ENCODE data around the gene DISC1.
"Not testable (repeated sequence)": the region's sequence is repeated elsewhere in the genome, so short reads cannot be mapped to it uniquely, and the experiment has no call there.

Gene DISC1

DNA sequence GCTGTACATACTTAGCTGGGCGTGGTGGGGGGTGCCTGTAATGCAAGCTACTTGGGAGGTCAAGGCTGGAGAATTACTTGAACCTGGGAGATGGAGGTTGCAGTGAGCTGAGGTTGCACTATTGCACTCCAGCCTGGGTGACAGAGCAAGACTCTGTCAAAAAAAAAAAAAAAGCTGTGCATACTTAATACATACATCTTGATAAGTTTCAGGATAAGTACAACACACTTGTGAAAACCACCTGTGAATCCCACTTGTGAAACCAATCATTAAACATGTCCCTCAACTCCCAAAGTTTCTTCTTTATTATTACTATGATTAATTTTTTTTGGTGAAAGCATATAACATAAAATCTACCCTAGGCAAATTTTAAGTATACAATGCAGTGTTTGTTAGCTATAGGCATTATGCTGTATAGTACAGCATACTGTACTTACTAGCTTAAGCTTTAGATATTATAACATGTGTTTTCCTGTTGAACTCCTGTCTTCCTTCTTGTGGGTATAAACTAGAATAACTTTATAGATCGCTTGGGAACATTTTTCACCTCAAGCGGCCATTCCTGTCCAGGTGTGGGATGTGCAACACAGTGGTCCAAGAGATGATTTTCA, 41.4 kb downstream of the DISC1 start:
- DNase-seq (ENCODE audit: low read depth), result no peak

DNA sequence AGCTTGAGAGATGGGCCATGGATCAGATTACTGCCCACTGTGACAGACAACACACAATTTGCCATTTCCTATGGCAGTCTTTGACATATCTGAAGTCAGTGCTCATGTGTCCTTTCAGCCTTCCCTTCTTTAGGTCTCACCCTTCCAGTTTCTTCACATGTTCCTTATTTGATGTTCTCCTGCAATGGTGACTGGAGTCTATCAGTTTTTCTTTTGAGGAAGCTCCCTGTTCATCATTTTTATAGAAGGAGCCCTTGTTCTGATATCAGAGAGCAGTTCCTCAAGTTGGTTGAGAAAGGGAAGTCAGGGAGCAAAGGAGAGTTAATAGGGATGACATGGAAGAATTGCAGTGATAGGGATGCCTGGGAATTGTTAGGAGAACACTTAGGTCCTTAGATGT, 42.2 kb downstream of the DISC1 start:
- no peak for DNase-seq (ENCODE audit: low read depth)

DNA sequence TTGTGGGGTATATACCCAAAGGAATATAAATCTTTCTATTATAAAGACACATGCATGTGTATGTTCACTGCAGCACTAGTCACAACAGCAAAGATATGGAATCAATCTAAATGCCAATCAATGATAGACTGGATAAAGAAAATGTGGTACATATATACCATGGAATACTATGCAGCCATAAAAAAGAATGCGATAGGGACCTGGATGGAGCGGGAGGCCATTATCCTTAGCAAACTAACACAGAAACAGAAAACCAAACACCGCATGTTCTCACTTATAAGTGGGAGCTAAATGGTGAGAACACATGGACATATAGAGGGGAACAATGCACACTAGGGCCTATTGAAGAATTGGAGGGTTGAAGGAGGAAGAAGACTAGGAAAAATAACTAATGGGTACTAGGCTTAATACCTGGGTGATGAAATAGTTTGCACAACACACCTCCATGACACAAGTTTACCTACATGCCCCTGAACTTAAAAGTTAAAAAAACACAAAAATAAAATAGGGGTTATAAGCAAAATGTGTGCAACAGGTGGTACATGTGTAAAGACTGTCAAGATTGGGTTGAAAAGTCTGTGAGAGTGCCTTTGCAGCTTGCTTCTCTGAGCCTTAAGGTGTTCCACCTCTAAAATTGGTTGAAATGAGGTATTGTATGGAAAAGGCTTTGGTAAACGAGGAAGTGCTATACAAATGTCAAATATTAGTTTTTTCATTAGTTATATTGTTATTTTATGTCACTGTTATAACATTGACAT, 43.5 kb downstream of the DISC1 start:
- not testable (repeated sequence) for DNase-seq (ENCODE audit: low read depth)

DNA sequence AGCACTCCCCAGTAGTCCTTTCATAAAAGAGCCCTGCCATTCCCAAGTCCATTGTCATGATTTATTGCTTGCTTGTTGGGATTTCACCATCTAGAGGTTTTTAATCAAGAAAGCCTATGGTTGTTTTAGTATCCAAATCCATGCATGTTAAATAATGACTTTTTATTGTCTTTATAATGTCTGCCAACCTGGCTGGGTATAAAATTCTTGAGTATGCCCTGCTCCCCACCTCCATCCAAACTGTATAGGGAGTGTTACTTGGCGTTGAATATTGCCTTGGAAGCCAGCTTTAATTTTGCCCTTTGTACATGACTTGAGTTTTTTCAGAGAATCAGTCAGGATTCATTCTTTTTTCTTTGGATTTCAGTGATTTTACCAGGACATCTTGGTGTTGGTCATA, 44.2 kb downstream of the DISC1 start:
- no peak for DNase-seq (ENCODE audit: low read depth)

DNA sequence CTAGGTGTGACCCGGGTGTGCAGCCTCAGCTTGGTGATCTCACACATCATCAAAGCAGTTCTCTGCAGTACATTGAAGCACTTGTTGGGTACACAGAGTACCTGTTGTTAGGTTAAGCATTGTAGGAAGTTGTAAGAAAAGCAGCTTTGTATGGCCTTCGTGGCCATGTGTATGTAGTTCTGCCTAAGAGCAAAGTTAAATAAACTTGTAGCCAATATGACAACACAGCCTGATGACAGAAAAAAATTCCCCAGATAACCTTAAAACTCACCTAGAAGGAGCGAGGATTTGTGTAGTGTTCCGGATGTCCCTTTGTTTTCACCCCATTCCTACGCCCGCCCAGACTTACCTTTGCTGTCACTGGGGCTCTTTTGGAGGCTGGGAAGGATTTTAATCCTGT, 48.0 kb downstream of the DISC1 start:
- DNase-seq (ENCODE audit: low read depth), result no peak

DNA sequence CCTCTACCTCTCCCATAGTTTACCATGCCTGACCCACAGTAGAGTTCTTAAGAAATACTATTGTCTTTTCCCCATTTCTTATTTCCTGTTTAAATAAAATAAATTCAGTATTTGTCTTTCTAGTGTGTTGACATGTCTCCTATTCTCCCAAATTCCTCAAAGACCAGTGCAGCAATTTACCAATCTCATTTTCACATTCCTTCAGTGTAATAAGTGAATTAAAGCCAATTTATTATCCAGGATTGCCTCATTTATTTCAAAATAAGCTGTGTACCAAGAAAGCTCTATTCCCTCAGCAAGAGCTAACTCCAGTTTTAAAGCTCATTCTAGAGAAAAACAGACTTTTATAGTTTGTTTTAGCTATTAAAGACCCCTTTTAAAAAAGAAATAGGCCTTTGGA, 49.9 kb downstream of the DISC1 start:
- DNase-seq (ENCODE audit: low read depth), result no peak

DNA sequence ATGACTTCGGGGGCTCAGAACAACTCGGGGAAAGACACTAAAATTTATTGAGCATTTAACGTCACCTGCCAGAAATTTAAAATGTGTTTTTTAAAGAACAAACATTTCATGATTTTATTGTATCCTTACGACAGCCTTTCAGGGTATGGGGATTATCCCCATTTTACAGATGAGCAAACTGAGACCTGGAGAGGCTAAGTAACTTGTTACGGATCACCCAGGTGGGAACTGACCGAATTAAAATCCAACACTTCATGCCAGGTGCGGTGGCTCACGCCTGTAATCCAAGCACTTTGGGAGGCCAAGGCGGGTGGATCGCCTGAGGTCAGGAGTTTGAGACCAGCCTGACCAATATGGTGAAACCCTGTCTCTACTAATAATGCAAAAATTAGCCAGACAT, 50.9 kb downstream of the DISC1 start:
- no peak for DNase-seq (ENCODE audit: low read depth)

DNA sequence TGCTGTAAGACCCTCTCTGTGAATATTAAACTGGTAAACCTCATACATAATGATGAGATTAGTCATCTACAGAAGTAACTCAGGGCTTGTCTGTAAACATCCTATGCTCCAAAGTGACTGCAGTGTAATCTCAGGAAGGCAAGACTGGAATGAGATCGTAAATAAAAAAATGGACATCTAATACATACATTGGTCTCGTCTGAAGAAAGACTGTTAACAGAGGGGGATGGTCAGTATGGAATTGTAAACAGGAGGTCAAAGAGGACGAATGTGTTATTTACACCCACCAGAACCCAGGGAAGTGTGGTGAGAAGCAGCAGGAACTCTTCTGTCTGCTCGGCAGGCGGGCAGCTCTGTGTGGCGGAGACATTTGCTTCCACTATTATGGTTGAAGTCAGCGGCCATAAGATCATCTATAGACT, 51.4 kb downstream of the DISC1 start:
- DNase-seq (ENCODE audit: low read depth), result no peak

DNA sequence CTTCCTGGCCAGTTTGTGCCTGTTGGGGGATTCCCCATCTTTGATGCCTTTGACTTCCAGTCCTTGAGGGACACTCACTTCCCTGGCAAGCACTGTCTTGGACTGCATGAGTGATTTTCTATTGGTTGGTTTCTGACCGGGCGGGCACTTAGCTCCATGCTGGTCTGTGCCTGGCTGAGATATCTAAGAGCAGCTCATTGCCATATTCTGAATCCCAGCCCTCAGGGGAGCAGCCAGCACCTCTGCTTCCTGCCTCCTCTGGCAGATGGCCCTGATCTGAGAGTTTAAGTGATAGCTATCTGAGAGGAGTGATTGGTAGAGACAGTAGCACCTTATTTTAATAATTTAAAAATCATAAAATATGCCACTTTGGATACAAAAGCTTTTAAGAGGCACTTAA, 52.5 kb downstream of the DISC1 start:
- no peak for DNase-seq (ENCODE audit: low read depth)

DNA sequence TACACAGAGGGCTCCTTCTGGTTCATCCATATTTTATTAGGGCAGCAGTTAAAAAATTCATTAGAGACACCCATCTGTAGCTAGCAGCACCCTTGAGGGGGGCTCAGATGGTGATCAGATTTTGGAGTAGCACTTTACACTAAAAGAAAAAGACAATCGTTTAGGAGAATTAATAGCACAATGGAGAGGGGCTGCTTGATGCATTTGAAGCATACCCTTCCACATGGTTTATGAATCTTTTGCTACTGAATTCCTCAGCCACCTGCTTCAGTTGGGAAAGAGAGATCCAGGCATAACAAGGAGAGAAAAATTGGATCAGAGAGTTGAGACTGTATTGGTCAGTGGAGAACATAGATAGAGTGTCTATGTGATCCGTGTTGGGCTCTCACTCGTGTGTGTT, 54.4 kb downstream of the DISC1 start:
- no peak for DNase-seq (ENCODE audit: low read depth)

DNA sequence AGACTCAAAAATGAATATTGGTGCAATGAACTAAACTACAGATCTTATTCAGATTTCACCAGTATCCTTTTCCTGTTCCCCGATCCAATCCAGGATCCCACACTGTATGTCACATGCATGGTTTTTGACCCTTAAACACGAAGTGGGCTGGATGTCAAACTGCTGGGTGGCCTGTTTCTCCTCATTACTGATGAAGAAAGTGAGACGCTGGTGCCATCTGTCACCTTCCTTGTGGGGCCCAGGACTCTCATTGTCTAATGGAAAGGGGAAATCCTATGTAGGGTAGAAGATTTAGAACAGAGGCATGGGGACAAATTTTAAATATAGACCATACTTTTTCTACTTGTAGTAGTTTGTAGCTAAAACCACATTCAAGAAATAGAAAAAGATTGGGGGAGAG, 56.2 kb downstream of the DISC1 start:
- DNase-seq (ENCODE audit: low read depth), result no peak

DNA sequence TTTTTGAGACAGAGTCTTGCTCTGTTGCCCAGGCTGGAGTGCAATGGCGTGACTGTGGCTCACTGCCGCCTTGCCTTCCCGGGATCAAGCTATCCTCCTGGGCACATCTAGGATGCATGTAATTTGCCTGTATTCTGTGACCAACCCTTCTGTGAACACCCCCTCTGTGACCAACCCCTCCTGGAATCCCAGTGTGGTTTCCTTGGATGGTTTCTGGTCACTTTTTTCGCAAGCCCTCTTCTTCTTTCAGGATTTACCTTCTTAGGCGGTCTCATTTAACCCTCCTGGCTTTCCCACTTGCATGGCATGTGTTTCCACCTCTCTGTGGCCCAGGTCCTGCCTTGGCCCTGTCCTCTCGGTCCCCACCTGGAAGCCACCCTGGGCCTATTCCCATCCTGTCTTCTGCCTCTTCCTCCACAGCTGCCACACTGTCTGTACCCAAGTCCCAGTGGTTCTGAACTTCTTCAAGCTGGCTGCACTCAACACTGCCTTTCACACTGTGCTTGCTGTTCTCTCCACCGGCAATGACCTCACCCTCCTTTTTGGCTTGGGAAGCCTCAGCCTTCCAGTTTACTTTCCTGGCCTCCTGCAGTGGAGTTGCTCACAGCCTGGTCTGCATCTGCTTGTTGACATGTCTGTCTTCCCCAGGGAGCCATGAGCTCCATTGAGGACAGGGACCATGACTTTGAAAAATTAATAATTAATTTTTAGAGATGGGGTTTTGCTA, 57.0 kb downstream of the DISC1 start:
- no peak for DNase-seq (ENCODE audit: low read depth)

DNA sequence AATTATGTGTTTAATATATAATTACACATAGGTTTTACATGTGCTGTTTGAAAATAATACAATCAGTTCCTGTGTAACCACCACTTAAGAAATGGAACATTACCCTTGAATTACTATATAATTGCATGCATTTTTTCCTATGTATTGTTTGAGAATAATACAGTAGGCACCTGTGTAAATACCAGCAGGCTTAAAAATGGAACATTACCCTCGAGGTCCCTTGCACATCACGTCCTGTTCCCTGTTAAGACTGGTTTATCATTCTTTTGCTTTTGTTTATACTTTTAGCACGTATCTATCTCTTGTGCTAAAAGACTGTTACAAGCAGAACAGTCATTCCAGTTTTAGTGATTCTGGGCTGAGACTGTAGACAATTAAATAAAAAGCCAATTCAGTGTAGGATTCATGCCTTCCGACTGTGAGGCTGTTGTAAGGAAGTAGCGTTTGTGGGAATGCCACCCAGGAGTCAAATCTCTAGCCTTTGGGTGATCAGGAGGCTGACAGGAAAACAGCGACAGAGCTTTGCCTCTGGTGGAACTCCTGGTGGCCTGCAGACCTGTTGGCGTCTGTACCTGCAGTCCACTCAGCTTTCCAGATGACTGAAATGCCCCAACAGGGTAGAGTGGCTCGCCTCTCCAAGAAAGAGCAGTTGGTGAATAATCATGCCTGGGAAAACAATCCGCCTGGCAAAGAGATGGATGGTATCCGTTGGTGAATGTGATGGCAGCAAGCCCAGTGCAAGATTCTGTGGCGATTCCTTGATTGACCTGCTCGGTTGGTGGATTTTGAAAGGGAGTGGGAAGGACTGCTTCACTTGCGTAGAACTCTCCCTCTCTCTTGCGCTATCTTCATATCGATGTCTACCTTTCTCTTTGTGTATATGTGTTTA, 58.0 kb downstream of the DISC1 start:
- DNase-seq (ENCODE audit: low read depth), result no peak

DNA sequence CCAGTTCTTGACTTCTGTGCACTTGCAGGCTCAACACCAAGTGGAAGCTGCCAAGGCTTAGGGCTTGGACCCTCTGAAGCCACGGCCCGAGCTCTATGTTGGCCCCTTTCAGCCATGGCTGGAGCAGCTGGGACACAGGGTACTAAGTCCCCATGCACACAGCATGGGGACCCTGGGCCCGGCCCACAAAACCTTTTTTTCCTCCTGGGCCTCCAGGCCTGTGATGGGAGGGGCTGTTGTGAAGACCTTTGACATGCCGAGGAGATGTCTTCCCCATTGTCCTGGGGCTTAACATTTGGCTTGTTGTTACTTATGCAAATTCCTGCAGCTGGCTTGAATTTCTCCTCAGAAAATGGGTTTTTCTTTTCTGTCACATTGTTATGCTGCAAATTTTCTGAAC, 59.8 kb downstream of the DISC1 start:
- DNase-seq (ENCODE audit: low read depth), result no peak

DNA sequence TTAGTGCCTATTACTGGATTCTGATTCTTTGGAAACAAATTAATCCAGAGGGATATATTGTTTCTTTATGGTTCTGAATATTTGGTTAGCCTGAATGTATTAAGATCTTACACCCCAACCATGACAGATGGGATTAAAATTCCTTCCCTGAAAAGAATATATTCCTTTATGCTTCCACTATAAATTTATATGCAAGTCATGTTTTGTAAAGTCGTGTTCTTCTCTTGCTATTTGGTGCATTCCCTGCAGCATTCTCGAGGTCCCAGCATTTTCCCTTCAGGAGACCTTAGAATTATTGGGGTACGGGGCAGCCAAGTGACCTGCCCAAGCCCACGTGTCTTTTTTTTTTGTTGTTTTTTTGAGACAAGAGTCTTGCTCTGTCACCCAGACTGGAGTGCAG, 62.4 kb downstream of the DISC1 start:
- DNase-seq (ENCODE audit: low read depth), result no peak

DNA sequence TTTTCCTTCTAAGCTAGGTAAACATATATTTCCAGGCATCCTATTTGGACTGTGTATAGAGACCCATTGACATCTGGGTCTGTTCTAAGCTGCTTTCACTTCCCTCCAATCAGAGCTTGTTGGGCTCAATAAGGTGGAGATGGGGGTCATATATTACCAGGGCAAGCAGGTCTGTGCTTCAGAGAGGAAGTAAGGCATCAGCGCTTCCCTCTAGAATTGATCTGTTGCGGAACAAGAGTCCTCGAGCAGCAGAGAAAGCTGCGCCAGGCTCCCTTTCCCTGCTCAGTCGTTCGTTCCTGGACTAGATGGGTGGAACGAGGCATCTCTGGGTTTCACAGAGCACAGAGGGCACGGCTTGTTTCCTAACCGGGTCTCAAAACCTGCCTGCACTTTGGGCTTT, 63.5 kb downstream of the DISC1 start:
- no peak for DNase-seq (ENCODE audit: low read depth)

DNA sequence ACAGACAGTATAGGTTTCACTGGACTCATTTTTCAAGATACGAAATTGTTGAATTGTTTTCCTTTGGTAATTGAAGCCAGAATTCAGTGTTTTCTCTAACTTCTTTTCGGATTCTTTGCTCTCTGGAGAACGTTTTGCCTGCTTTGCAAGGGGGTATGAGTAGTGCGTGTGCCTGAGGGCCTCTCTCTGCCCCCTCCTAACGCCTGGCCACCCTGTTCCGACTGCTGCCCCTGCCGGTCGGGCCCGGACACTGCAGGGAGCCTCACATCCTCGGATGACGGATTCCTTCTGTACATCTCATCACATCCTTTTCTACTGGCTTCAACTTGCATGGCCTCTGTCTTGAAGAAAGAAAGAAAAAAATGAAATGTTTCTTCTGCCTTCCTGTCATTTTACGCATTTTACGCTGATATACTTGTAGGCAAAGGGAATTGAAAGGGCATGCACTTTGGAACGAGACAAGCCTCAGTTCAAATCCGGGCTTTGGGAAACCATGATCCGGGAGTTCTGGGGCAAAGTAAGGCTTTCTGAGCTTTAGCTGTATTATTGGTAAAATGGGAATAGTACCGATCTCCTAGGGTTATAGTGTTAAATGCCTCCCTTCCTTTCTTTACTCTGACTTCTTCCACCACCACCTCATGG, 65.1 kb downstream of the DISC1 start:
- DNase-seq (ENCODE audit: low read depth), result no peak

DNA sequence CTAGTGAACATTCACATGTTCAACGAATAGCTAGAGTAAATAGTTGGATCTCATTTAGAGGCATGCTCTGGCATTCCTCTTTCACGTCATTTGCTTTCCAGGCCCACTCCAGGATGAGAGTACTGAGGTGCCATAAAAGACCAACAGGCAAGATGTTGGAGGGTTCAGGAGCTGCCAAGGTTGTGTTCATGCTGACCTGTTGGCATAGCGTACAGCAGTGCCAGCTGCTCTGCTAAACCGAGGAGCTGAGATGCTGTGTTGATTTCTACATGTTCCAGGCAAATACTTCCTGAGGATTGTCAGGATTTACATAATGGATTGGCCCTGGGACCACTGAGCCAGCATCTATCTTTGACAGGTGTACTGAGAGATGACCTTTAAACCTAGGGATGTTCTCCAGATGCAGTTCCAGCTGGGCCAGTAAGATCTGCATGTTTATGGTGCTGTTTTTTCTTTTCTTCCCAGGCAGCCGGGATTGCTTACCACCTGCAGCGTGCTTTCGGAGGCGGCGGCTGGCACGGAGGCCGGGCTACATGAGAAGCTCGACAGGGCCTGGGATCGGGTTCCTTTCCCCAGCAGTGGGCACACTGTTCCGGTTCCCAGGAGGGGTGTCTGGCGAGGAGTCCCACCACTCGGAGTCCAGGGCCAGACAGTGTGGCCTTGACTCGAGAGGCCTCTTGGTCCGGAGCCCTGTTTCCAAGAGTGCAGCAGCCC, 66.9 kb downstream of the DISC1 start:
- DNase-seq (ENCODE audit: low read depth), result no peak

DNA sequence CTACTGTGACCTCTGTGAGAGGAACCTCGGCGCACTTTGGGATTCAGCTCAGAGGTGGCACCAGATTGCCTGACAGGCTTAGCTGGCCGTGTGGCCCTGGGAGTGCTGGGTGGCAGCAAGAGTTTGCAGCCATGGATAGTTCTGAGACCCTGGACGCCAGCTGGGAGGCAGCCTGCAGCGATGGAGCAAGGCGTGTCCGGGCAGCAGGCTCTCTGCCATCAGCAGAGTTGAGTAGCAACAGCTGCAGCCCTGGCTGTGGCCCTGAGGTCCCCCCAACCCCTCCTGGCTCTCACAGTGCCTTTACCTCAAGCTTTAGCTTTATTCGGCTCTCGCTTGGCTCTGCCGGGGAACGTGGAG, 67.5 kb downstream of the DISC1 start:
- no peak for DNase-seq (ENCODE audit: low read depth)

DNA sequence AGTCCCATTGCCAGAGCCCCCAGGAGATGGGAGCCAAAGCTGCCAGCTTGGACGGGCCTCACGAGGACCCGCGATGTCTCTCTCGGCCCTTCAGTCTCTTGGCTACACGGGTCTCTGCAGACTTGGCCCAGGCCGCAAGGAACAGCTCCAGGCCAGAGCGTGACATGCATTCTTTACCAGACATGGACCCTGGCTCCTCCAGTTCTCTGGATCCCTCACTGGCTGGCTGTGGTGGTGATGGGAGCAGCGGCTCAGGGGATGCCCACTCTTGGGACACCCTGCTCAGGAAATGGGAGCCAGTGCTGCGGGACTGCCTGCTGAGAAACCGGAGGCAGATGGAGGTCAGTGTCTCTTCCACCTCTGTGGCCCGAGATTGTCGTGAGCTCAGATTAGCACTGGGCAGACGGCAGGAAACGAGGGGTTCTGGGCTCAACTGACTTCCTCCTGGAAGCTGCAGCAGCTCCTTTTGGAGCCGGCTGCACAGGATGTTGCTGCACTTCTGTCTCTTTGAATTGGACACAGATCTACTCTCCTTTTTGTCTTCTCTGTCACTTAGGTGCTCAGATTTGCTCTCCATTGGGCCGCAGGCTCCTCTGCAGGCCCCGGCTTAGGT, 68.0 kb downstream of the DISC1 start:
- DNase-seq (ENCODE audit: low read depth), result no peak

Data from activated T-cell treated with anti-CD3 and anti-CD28 coated beads for 48 hours (primary cell).